Measurements from ENCODE around the gene CREB3L2. TPM values are rescaled to one million over a fixed set of nuclear protein-coding genes. Genes with fewer than 3 reads are reported as not detected.
A peak's percentile ranks its signal among the peaks of the same experiment; 100 is the strongest.

The CREB3L2 gene
- total and polyA plus RNA-seq, 2 of the 13 experiments (the other 11 are each of a cell fraction or from before 2014, with no cell fraction given) = 22.1 to 41.1 TPM

DNA sequence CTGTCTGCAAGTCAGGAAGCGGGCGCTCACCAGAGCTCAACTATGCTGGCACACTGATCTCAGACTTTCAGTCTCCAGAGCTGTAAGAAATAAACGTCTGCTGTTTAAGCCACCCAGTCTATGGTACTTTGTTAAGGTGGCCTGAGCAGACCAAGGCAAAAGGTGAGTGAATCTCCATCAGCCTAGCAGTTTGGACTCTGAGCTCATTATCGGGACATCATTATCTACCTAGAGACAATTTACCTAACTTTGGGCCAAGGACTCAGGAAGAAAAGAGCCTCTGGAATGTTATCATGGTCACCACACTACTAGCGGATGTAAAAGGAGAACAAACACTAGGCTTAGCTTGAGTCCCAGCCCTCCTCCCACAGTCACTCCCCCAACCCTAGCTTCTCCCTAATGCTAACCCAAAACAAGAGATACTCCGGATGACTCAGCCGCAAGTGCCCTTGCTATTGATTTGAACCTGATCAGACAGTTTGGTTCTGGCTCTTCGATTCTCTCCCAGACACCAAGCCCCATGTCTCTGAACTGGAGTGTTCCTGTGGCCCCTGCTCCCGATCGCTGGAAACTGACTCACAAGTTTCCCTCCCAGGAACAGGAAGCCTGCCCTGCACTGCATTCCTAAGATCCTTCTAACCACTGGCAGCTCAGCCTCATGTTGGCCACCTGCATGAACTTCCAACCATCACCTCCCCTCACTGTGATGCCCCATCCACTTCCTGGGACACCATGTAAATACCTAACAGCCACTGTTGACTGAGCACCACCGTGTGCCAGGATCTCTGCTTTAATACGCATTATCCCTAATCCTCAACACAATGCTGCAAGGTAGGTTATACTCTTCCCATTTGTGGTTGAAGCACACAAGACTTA, 34.5 kb downstream of the CREB3L2 start (continued):
- TF ChIP-seq BORCS8-MEF2B (CRISPR knock-in tag; IDR thresholded peaks at IDR 0.05) (0 out of 2 replicates have a peak, but pooled peaks have one; percentile 40), ZNF790 (CRISPR knock-in tag; IDR thresholded peaks at IDR 0.05; ENCODE audit: borderline replicate concordance) (no peak), BATF2 (CRISPR knock-in tag; IDR thresholded peaks at IDR 0.05) (no peak), HNF4A (CRISPR knock-in tag; IDR thresholded peaks at IDR 0.05) (peak; percentile 86), KLF16 (CRISPR knock-in tag; IDR thresholded peaks at IDR 0.05) (no peak), SOX13 (IDR thresholded peaks at IDR 0.05) (no peak), SOX13 (CRISPR knock-in tag; conservative IDR thresholded peaks at IDR 0.05 in 1 of 2, IDR thresholded peaks at IDR 0.05 in 1 of 2) (peak in 1 of 2 experiments; percentile 79; a peak in 2 of 4 replicates), ZSCAN31 (CRISPR knock-in tag; IDR thresholded peaks at IDR 0.05; ENCODE audit: low read depth) (peak; percentile 40; the same call in 1 of the 2 replicates), MED13 (CRISPR knock-in tag; IDR thresholded peaks at IDR 0.05) (peak; percentile 34), ZNF335 (CRISPR knock-in tag; IDR thresholded peaks at IDR 0.05) (peak; percentile 47; the same call in 1 of the 2 replicates), ZBTB34 (CRISPR knock-in tag; IDR thresholded peaks at IDR 0.05) (peak; percentile 35; the same call in 1 of the 2 replicates), GFI1 (CRISPR knock-in tag; IDR thresholded peaks at IDR 0.05; ENCODE audit: borderline replicate concordance) (peak; percentile 51; the same call in 1 of the 2 replicates), POLR2AphosphoS2 (IDR thresholded peaks at IDR 0.05; ENCODE audit: low read depth, low read length) (no peak), SMC3 (IDR thresholded peaks at IDR 0.05; ENCODE audit: low read length) (no peak), ZNF577 (CRISPR knock-in tag; IDR thresholded peaks at IDR 0.05; ENCODE audit: borderline replicate concordance, low read depth) (no peak), SP4 (CRISPR knock-in tag; IDR thresholded peaks at IDR 0.05) (0 out of 2 replicates have a peak, but pooled peaks have one; percentile 19), SSRP1 (CRISPR knock-in tag; IDR thresholded peaks at IDR 0.05) (no peak), ZSCAN21 (CRISPR knock-in tag; IDR thresholded peaks at IDR 0.05; ENCODE audit: borderline replicate concordance) (0 out of 2 replicates have a peak, but pooled peaks have one; percentile 51), ZBTB46 (CRISPR knock-in tag; IDR thresholded peaks at IDR 0.05; ENCODE audit: borderline replicate concordance) (no peak), ZNF674 (CRISPR knock-in tag; IDR thresholded peaks at IDR 0.05; ENCODE audit: low read depth) (no peak), PHF8 (CRISPR knock-in tag; IDR thresholded peaks at IDR 0.05) (no peak), MTA1 (CRISPR knock-in tag; IDR thresholded peaks at IDR 0.05; ENCODE audit: borderline replicate concordance) (peak; percentile 34; the same call in 1 of the 2 replicates)
